Natural killer cell (primary cell): ENCODE results near the gene MMP28. TPM values are rescaled to one million over a fixed set of nuclear protein-coding genes. Genes with fewer than 3 reads are reported as not detected.

Source experiments
- ATAC-seq, 3 donors: fragments of 150-1000 bp in 2 of 3; fragments of 200-7000 bp in 1 of 3; cut with Tn5 transposase; 1 replicate in 1 of 3; 2 replicates in 2 of 3; pipeline ENCODE4 v1.10.0; 2021; ENCODE audit warnings: mild to moderate bottlenecking in 2 of 3, moderate library complexity in 2 of 3
- DNase-seq, 2 donors: peaks; one replicate each; pipeline versions ENCODE4 v3.0.0 to v3.0.0-alpha.2; 2013 to 2021; ENCODE audit warnings: mixed read lengths in 1 of 2
- H3K27ac ChIP-seq: one replicate; pipeline ENCODE4 v1.5.1; 2013; ENCODE audit warnings: mild to moderate bottlenecking, low read length
- H3K27me3 ChIP-seq: one replicate; pipeline ENCODE4 v1.6.1; 2013; ENCODE audit warnings: low read length; ENCODE audit not compliant: control insufficient read depth, insufficient read depth
- H3K36me3 ChIP-seq: one replicate; pipeline ENCODE4 v1.6.1; 2013; ENCODE audit warnings: low read length; ENCODE audit not compliant: control insufficient read depth, insufficient read depth
- H3K4me1 ChIP-seq: one replicate; pipeline ENCODE4 v1.6.1; 2013; ENCODE audit warnings: low read length; ENCODE audit not compliant: control insufficient read depth, insufficient read depth
- H3K4me3 ChIP-seq: one replicate; pipeline ENCODE4 v1.5.1; 2013; ENCODE audit warnings: low read length
- H3K9me3 ChIP-seq: one replicate; pipeline ENCODE4 v1.6.1; 2013; ENCODE audit warnings: low read length; ENCODE audit not compliant: control insufficient read depth, insufficient read depth
- H3K27ac Mint-ChIP-seq, 2 donors: one replicate each; pipeline ENCODE4 v1.8.0; 2022; ENCODE audit warnings: mild to moderate bottlenecking in 2 of 2, mixed read lengths in 2 of 2, moderate library complexity in 1 of 2
- H3K27me3 Mint-ChIP-seq, 2 donors: one replicate each; pipeline ENCODE4 v1.8.0; 2022; ENCODE audit warnings: low read depth in 2 of 2, mixed read lengths in 2 of 2
- H3K36me3 Mint-ChIP-seq: one replicate; pipeline ENCODE4 v1.8.0; 2022; ENCODE audit warnings: mixed read lengths
- H3K4me1 Mint-ChIP-seq, 2 donors: one replicate each; pipeline ENCODE4 v1.8.0; 2022; ENCODE audit warnings: mixed read lengths in 2 of 2
- H3K4me3 Mint-ChIP-seq: one replicate; pipeline ENCODE4 v1.8.0; 2022; ENCODE audit warnings: mild to moderate bottlenecking, moderate library complexity, mixed read lengths
- H3K9me3 Mint-ChIP-seq, 2 donors: one replicate each; pipeline ENCODE4 v1.8.0; 2022; ENCODE audit warnings: mixed read lengths in 2 of 2
- CTCF ChIP-seq: fragments of 200-600 bp; IDR thresholded peaks from one replicate; pipeline ENCODE4 v1.8.0; 2022; ENCODE audit warnings: antibody characterized with exemption
- WGBS: methylation state at CpG from one replicate; pipeline ENCODE4 v1.1.7; 2013; ENCODE audit warnings: missing lambda C conversion rate; ENCODE audit not compliant: insufficient coverage; 5-methylcytosine and 5-hydroxymethylcytosine counted together
- intact Hi-C: fragments of 100-400 bp; cut with micrococcal nuclease; formaldehyde crosslinking; loops from one replicate; pipeline ENCODE4 v1.14.2; 2022
- total RNA-seq, 4 donors: library from RNA; stranded (reverse); fragments of 120-200 nt in 1 of 4; gene quantifications; one replicate each; pipeline versions ENCODE4 v1.2.3 to v1.2.4, GENCODE V29; 2013 to 2022

The MMP28 gene
- total RNA-seq, 3 donors from 2014 or later (not counting 1 experiment from before 2014, with no cell fraction given) = 1.1 TPM; not detected in 2

GRCh38 chr17:35804658-35805192 is 9.3 kb upstream of the MMP28 start:
- Histone ChIP-seq H3K27me3 (no peaks in the 10 kb centered on the region), H3K9me3 (no peaks in the 10 kb centered on the region), H3K36me3 (no peaks in the 10 kb centered on the region), H3K4me3 (no peak overlapping the region), H3K27ac (no peak overlapping the region), H3K4me1 (peaks cover 16% of the 10 kb centered on the region)
- Mint-ChIP-seq H3K4me1 (peaks cover 23 to 25% of the 10 kb centered on the region in 2 donors), H3K36me3 (no peaks in the 10 kb centered on the region), H3K9me3 (no peaks in the 10 kb centered on the region), H3K4me3 (no peak overlapping the region), H3K27ac (no peak overlapping the region), H3K27me3 (peaks cover 5 to 7% of the 10 kb centered on the region in 2 donors)
- no peak for ATAC-seq
- intact Hi-C loops = loop anchor here (5.0 kb wide), 1 partner anchor 492 kb away; no protein-coding TSS in a partner anchor
- TF ChIP-seq CTCF = peak; percentile 38
- WGBS = no CpG with 5 or more reads among the region's 1 CpG
- peak in 1 of 2 donors; percentile 80 for DNase-seq

- H3K9me3 ChIP-seq = no peaks in the 10 kb centered on the region
- Mint-ChIP-seq H3K4me1 (peaks cover 5% of the 10 kb centered on the region in 2 donors), H3K4me3 (no peak overlapping the region), H3K27ac (no peak overlapping the region), H3K36me3 (no peaks in the 10 kb centered on the region), H3K27me3 (peaks cover 25 to 26% of the 10 kb centered on the region in 2 donors), H3K9me3 (no peaks in the 10 kb centered on the region)
- no peak for TF ChIP-seq CTCF
- WGBS = 38% methylated on average over 9 of the region's 9 CpGs
- no peak overlapping the region for H3K27ac ChIP-seq
- no peak overlapping the region for H3K4me3 ChIP-seq
- H3K27me3 ChIP-seq = peaks cover 3% of the 10 kb centered on the region
- peaks cover 7% of the 10 kb centered on the region for H3K4me1 ChIP-seq
- H3K36me3 ChIP-seq = no peaks in the 10 kb centered on the region
- DNase-seq = peak in 1 of 2 donors; percentile 28
- no peak for ATAC-seq
- intact Hi-C loops = no loop called here
Observed at GRCh38 chr17:35801583-35802224, 6.3 kb upstream of the MMP28 start.

GRCh38 chr17:35799942-35800341 is 4.5 kb upstream of the MMP28 start:
- peaks cover 27 to 35% of the 10 kb centered on the region in 2 donors for H3K27me3 Mint-ChIP-seq
- peaks cover 14% of the 10 kb centered on the region for H3K4me1 ChIP-seq
- TF ChIP-seq CTCF = no peak
- H3K4me1 Mint-ChIP-seq = peaks cover 5 to 14% of the 10 kb centered on the region in 2 donors
- no peak overlapping the region for H3K4me3 ChIP-seq
- ATAC-seq (no peak), DNase-seq (no peak)
- H3K9me3 ChIP-seq = no peaks in the 10 kb centered on the region
- intact Hi-C loops = no loop called here
- no peaks in the 10 kb centered on the region for H3K36me3 Mint-ChIP-seq
- no peak overlapping the region for H3K27ac ChIP-seq
- H3K9me3 Mint-ChIP-seq = no peaks in the 10 kb centered on the region
- no peaks in the 10 kb centered on the region for H3K36me3 ChIP-seq
- no peak overlapping the region for H3K4me3 Mint-ChIP-seq
- no peak overlapping the region for H3K27ac Mint-ChIP-seq
- peaks cover 11% of the 10 kb centered on the region for H3K27me3 ChIP-seq
